AG08396 (cell line): ENCODE data around the gene ABCG1.

ENCODE experiments used
- DNase-seq: peaks from one replicate; pipeline ENCODE4 v3.0.0; 2012; ENCODE audit warnings: low spot score, mixed read lengths

The ABCG1 gene

GRCh38 chr21:42191696-42192595 is 27.0 kb upstream of the ABCG1 start:
- DNase-seq = no peak

GRCh38 chr21:42193131-42193671 is 25.7 kb upstream of the ABCG1 start:
- DNase-seq = no peak

GRCh38 chr21:42193721-42194120 is 25.2 kb upstream of the ABCG1 start:
- DNase-seq = no peak

GRCh38 chr21:42194863-42195262 is 24.1 kb upstream of the ABCG1 start:
- no peak for DNase-seq

GRCh38 chr21:42195378-42196031 is 23.4 kb upstream of the ABCG1 start:
- DNase-seq = no peak

GRCh38 chr21:42198929-42199867 is 19.7 kb upstream of the ABCG1 start:
- DNase-seq = no peak

- DNase-seq = no peak
These were observed 19.0 kb upstream of the ABCG1 start for GRCh38 chr21:42199868-42200463.

- no peak for DNase-seq
These were observed 17.9 kb upstream of the ABCG1 start for GRCh38 chr21:42200906-42201614.

- DNase-seq = no peak
These were observed 17.3 kb upstream of the ABCG1 start for GRCh38 chr21:42201615-42202161.

GRCh38 chr21:42202321-42202720 is 16.6 kb upstream of the ABCG1 start:
- DNase-seq = no peak

- DNase-seq = no peak
These were observed 15.6 kb upstream of the ABCG1 start for GRCh38 chr21:42203321-42203720.

- no peak for DNase-seq
These were observed 15.0 kb upstream of the ABCG1 start for GRCh38 chr21:42203936-42204335.

GRCh38 chr21:42207426-42207825 is 11.5 kb upstream of the ABCG1 start:
- no peak for DNase-seq

- no peak for DNase-seq
These were observed 10.9 kb upstream of the ABCG1 start for GRCh38 chr21:42208036-42208435.

- no peak for DNase-seq
These were observed 10.0 kb upstream of the ABCG1 start for GRCh38 chr21:42208801-42209490.

GRCh38 chr21:42209801-42210479 is 9.0 kb upstream of the ABCG1 start:
- no peak for DNase-seq

GRCh38 chr21:42212266-42212665 is 6.7 kb upstream of the ABCG1 start:
- DNase-seq = no peak

GRCh38 chr21:42213082-42213774 is 5.7 kb upstream of the ABCG1 start:
- no peak for DNase-seq
